PC-3 (cell line): Measurements from ENCODE around the gene COLEC12. TPM values are rescaled to one million over a fixed set of nuclear protein-coding genes. Genes with fewer than 3 reads are reported as not detected.

Experiments
- ATAC-seq: fragments of 200-7000 bp; cut with Tn5 transposase; 2 replicates; pipeline ENCODE4 v1.9.1; 2020; ENCODE audit warnings: mild to moderate bottlenecking, moderate library complexity
- BruUV-seq: library from RNA; stranded (reverse); fragments of 400-500 nt; replicated peaks from 2 replicates; lab custom pipeline; 2021; lab: Mats Ljungman, UMichigan
- CTCF ChIA-PET: fragments of 300-600 bp; sonication (Branson Sonifier 250); formaldehyde crosslinking; loops from one replicate; lab custom pipeline; 2022; ENCODE audit warnings: antibody characterized with exemption; lab: Charles Lee
- POLR2A ChIA-PET: fragments of 300-600 bp; sonication (Branson Sonifier 250); formaldehyde crosslinking; loops from one replicate; lab custom pipeline; 2022; ENCODE audit warnings: antibody characterized with exemption; ENCODE audit not compliant: unreplicated experiment; lab: Charles Lee
- DNase-seq: peaks from one replicate; pipeline ENCODE4 v3.0.0-alpha.2; 2015
- H2AFZ ChIP-seq: fragments of 300-600 bp; sonication (generic); 2 replicates; pipeline ENCODE4 v1.6.0; 2016; ENCODE audit warnings: antibody characterized with exemption, low read length
- H3F3A ChIP-seq: fragments of 300-600 bp; sonication (generic); one replicate; pipeline ENCODE4 v1.6.0; 2017; ENCODE audit warnings: antibody characterized with exemption, low read length, control low read depth, mild to moderate bottlenecking; ENCODE audit not compliant: unreplicated experiment
- H3K27ac ChIP-seq: fragments of 300-600 bp; sonication (generic); 2 replicates; pipeline ENCODE4 v1.5.1; 2016; ENCODE audit warnings: mild to moderate bottlenecking, low read length
- H3K27me3 ChIP-seq: fragments of 300-600 bp; sonication (generic); 2 replicates; pipeline ENCODE4 v1.6.1; 2016; ENCODE audit warnings: low read length, mixed read lengths
- H3K36me3 ChIP-seq: fragments of 300-600 bp; sonication (generic); 2 replicates; pipeline ENCODE4 v1.6.1; 2016; ENCODE audit warnings: low read depth, mixed run types, low read length, mixed read lengths
- H3K4me1 ChIP-seq: fragments of 300-600 bp; sonication (generic); 2 replicates; pipeline ENCODE4 v1.5.1; 2016; ENCODE audit warnings: low read length; ENCODE audit not compliant: insufficient read depth
- H3K4me2 ChIP-seq: fragments of 300-600 bp; sonication (generic); 2 replicates; pipeline ENCODE4 v1.6.0; 2016; ENCODE audit warnings: low read length
- H3K4me3 ChIP-seq: fragments of 300-600 bp; sonication (generic); 2 replicates; pipeline ENCODE4 v1.5.1; 2016; ENCODE audit warnings: mild to moderate bottlenecking, low read length, mixed read lengths
- H3K79me2 ChIP-seq: fragments of 300-600 bp; sonication (generic); 2 replicates; pipeline ENCODE4 v1.6.1; 2017; ENCODE audit warnings: low read length, mixed read lengths
- H3K9ac ChIP-seq: fragments of 300-600 bp; sonication (generic); 2 replicates; pipeline ENCODE4 v1.6.0; 2016; ENCODE audit warnings: mild to moderate bottlenecking, low read length
- H3K9me2 ChIP-seq: fragments of 300-600 bp; sonication (generic); replicated peaks from 2 replicates; pipeline ENCODE4 v1.6.1; 2016; ENCODE audit warnings: mixed run types, low read length, mixed read lengths
- H3K9me3 ChIP-seq: fragments of 300-600 bp; sonication (generic); 2 replicates; pipeline ENCODE4 v1.6.1; 2016; ENCODE audit warnings: low read length, mixed read lengths
- H4K20me1 ChIP-seq: fragments of 300-600 bp; sonication (generic); 2 replicates; pipeline ENCODE4 v1.6.1; 2016; ENCODE audit warnings: low read length, mixed read lengths
- EZH2 ChIP-seq: fragments of 300-600 bp; sonication (generic); IDR thresholded peaks from one replicate; pipeline ENCODE4 v1.6.1; 2017; ENCODE audit warnings: antibody characterized with exemption, mild to moderate bottlenecking, low read length; ENCODE audit not compliant: unreplicated experiment
- EZH2phosphoT487 ChIP-seq: fragments of 300-600 bp; sonication (generic); IDR thresholded peaks from 2 replicates; pipeline ENCODE4 v1.6.1; 2018; ENCODE audit warnings: mild to moderate bottlenecking, antibody characterized with exemption, low read length, borderline replicate concordance
- intact Hi-C: fragments of 100-400 bp; cut with micrococcal nuclease; formaldehyde crosslinking; loops from 2 replicates; pipeline ENCODE4 v1.9.0; 2023
- total RNA-seq: library from RNA; depleted of rRNA; stranded (reverse); fragments of >200 nt; gene quantifications from 2 replicates; pipeline ENCODE4 v1.2.3, GENCODE V29; 2014
- TF ChIP-seq, protein P1 (sequence below): fragments of 300-600 bp; sonication (generic); conservative IDR thresholded peaks from 2 replicates; pipeline ENCODE4 v1.5.1; 2017; ENCODE audit warnings: antibody characterized with exemption, low read depth, mild to moderate bottlenecking, low read length

The COLEC12 gene
- total RNA-seq, 1 experiment from 2014 or later, result 0.04 TPM

DNA sequence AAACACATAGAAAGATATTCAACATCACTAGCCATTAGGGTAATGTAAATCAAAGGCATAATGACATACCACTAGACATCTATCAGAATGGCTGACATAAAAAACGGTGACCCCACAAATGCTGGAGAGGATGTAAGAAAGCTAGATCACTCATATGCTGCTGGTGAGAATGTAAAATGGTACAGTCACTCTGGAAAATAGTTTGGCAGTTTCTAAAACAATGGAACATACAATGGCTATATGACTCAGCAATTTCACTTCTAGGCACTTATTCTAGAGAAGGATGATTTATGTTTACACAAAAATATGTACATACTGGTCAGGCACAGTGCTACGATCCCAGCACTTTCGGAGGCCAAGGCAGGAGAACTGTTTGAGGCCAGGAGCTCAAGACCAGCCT is 87.3 kb downstream of the COLEC12 start:
- Histone ChIP-seq H4K20me1 (no peaks in the 10 kb centered on the region), H3K79me2 (no peaks in the 10 kb centered on the region), H3F3A (no peaks in the 10 kb centered on the region), H3K4me1 (peaks cover 14% of the 10 kb centered on the region), H3K9me2 (no peaks in the 10 kb centered on the region), H3K9me3 (no peaks in the 10 kb centered on the region), H3K27me3 (peaks cover 7% of the 10 kb centered on the region; the same call in 1 of the 2 replicates), H3K9ac (no peak overlapping the region), H2AFZ (no peak overlapping the region), H3K4me3 (no peak overlapping the region), H3K27ac (no peak overlapping the region), H3K4me2 (no peak overlapping the region), H3K36me3 (no peaks in the 10 kb centered on the region)
- no peak for TF ChIP-seq EZH2
- no peak for TF ChIP-seq EZH2phosphoT487
- ATAC-seq (no peak), DNase-seq (peak; percentile 40)
- ChIA-PET CTCF (no interaction called here), POLR2A (no interaction called here)
- no TSS peak for BruUV-seq
- intact Hi-C loops, result no loop called here

DNA sequence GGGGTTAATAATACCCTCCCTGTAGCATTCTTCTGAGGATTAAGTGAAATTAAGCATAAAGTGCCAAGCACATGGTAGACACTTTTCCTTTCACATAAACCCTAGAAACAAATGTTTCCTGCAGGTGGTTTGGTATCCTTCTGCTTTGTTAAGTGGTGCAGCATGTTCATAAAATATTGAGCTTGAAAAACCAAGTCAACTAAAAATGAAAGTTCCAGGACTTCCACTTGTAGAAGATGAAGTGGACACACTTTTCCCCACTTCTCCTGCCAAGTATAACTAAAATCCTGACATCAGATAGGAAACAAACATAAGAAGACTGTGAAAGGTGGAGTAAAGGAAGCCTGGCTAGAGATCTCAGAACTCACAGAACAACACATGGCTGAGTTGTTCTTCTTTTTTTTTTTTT is 90.5 kb downstream of the COLEC12 start:
- ChIA-PET CTCF (no interaction called here), POLR2A (no interaction called here)
- Histone ChIP-seq H3K4me2 (no peak overlapping the region), H3K9me3 (no peaks in the 10 kb centered on the region), H3K36me3 (no peaks in the 10 kb centered on the region), H3K4me1 (peaks cover 2% of the 10 kb centered on the region), H2AFZ (no peak overlapping the region), H3K79me2 (no peaks in the 10 kb centered on the region), H3K9ac (no peak overlapping the region), H3K27me3 (peaks cover 7% of the 10 kb centered on the region; the same call in 1 of the 2 replicates), H3K27ac (no peak overlapping the region), H4K20me1 (no peaks in the 10 kb centered on the region), H3F3A (no peaks in the 10 kb centered on the region), H3K4me3 (no peak overlapping the region), H3K9me2 (no peaks in the 10 kb centered on the region)
- no peak for DNase-seq
- TF ChIP-seq, protein P1, sequence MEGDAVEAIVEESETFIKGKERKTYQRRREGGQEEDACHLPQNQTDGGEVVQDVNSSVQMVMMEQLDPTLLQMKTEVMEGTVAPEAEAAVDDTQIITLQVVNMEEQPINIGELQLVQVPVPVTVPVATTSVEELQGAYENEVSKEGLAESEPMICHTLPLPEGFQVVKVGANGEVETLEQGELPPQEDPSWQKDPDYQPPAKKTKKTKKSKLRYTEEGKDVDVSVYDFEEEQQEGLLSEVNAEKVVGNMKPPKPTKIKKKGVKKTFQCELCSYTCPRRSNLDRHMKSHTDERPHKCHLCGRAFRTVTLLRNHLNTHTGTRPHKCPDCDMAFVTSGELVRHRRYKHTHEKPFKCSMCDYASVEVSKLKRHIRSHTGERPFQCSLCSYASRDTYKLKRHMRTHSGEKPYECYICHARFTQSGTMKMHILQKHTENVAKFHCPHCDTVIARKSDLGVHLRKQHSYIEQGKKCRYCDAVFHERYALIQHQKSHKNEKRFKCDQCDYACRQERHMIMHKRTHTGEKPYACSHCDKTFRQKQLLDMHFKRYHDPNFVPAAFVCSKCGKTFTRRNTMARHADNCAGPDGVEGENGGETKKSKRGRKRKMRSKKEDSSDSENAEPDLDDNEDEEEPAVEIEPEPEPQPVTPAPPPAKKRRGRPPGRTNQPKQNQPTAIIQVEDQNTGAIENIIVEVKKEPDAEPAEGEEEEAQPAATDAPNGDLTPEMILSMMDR, result no peak
- intact Hi-C loops, result no loop called here
- BruUV-seq, result no TSS peak
- ATAC-seq, result no peak

DNA sequence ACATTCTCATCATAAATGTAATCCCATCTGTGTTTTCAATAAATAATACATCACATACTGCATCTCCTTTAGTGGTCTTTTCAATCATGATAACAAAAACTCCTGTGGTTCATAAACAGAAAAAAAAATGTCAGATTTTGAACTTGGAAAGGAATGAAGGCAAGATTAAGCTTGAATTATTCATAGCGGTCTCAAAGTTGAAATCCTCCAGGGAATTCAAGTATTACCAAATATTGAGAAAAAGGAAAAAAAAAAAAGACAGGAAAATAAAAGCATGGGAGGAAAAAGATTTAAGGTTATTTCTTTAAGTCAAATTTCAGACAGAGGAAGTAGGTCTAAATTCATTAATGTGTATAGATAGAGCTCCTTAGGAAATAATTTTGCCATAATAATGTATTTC is 92.1 kb downstream of the COLEC12 start:
- Histone ChIP-seq H3K9me2 (no peaks in the 10 kb centered on the region), H3K4me1 (no peaks in the 10 kb centered on the region), H3K9me3 (no peaks in the 10 kb centered on the region), H3K4me2 (no peak overlapping the region), H2AFZ (no peak overlapping the region), H3K9ac (no peak overlapping the region), H3K4me3 (no peak overlapping the region), H4K20me1 (no peaks in the 10 kb centered on the region), H3K36me3 (no peaks in the 10 kb centered on the region), H3K27ac (no peak overlapping the region), H3K27me3 (peaks cover 7% of the 10 kb centered on the region), H3K79me2 (no peaks in the 10 kb centered on the region), H3F3A (no peaks in the 10 kb centered on the region)
- no TSS peak for BruUV-seq
- intact Hi-C loops, result no loop called here
- DNase-seq, result no peak
- ChIA-PET POLR2A (no interaction called here), CTCF (no interaction called here)
- ATAC-seq, result no peak
- no peak for TF ChIP-seq EZH2
- TF ChIP-seq, protein P1, result no peak
- TF ChIP-seq EZH2phosphoT487, result no peak
